SK-N-SH (cell line): Measurements from ENCODE around the gene CHCHD6. TPM values are rescaled to one million over a fixed set of nuclear protein-coding genes. Genes with fewer than 3 reads are reported as not detected.

Experiments
- CTCF ChIA-PET: fragments of 300-600, 350-600 bp; formaldehyde crosslinking; extraction: SDS; loops from one replicate; lab custom pipeline; 2021; lab: Yijun Ruan, JAX
- POLR2A ChIA-PET: fragments of 350-600 bp; sonication (Branson Sonifier 250); formaldehyde crosslinking; extraction: SDS; loops from one replicate; lab custom pipeline; 2020; ENCODE audit warnings: antibody characterized with exemption, inconsistent platforms; lab: Yijun Ruan, JAX
- DNase-seq: peaks from one replicate; pipeline ENCODE4 v3.0.0; 2012
- H2AFZ ChIP-seq: fragments of 200-600 bp; sonication (generic); 2 replicates; pipeline ENCODE4 v1.8.1; 2016; ENCODE audit warnings: antibody characterized with exemption, mild to moderate bottlenecking, low read depth
- H3F3A ChIP-seq: fragments of 200-600 bp; sonication (generic); replicated peaks from 2 replicates; pipeline ENCODE3; 2016; ENCODE audit warnings: antibody characterized with exemption, mild to moderate bottlenecking; ENCODE audit not compliant: insufficient read depth
- H3K27ac ChIP-seq, 2 experiments: fragments of 200-500 bp in 1 of 2; fragments of 200-600 bp in 1 of 2; sonication (Bioruptor generic) in 1 of 2; sonication (generic), shearing (Covaris generic) in 1 of 2; 2 replicates each; pipeline versions ENCODE4 v1.5.1 to v1.6.1; 2014 to 2016; ENCODE audit warnings: low read depth in 2 of 2, inconsistent platforms in 1 of 2, low read length in 1 of 2, mild to moderate bottlenecking in 1 of 2, mixed read lengths in 1 of 2
- H3K27me3 ChIP-seq: fragments of 200-600 bp; sonication (generic), shearing (Covaris generic); 2 replicates; pipeline ENCODE4 v1.6.1; 2016; ENCODE audit warnings: mixed run types; ENCODE audit not compliant: insufficient read depth
- H3K36me3 ChIP-seq, 2 experiments: fragments of 200-500 bp in 1 of 2; fragments of 200-600 bp in 1 of 2; sonication (Bioruptor generic) in 1 of 2; sonication (generic) in 1 of 2; replicated peaks in 1 of 2; 2 replicates each; pipeline versions ENCODE3 to v1.5.1; 2014 to 2016; ENCODE audit warnings: low read length in 1 of 2, mild to moderate bottlenecking in 1 of 2; ENCODE audit not compliant: insufficient read depth in 2 of 2, control insufficient read depth in 1 of 2
- H3K4me1 ChIP-seq, 2 experiments: fragments of 200-500 bp in 1 of 2; fragments of 200-600 bp in 1 of 2; sonication (Bioruptor generic) in 1 of 2; sonication (generic), shearing (Covaris generic) in 1 of 2; 2 replicates each; pipeline versions ENCODE4 v1.5.1 to v1.6.1; 2014 to 2016; ENCODE audit warnings: low read depth in 1 of 2, low read length in 1 of 2, mixed run types in 1 of 2; ENCODE audit not compliant: insufficient read depth in 2 of 2, control insufficient read depth in 1 of 2
- H3K4me2 ChIP-seq: fragments of 200-600 bp; sonication (generic), shearing (Covaris generic); 2 replicates; pipeline ENCODE4 v1.6.1; 2017; ENCODE audit warnings: mixed run types
- H3K4me3 ChIP-seq, 2 experiments: fragments of 200-500 bp in 1 of 2; fragments of 200-600 bp in 1 of 2; sonication (Bioruptor generic) in 1 of 2; sonication (generic), shearing (Covaris generic) in 1 of 2; 2 replicates each; pipeline versions ENCODE4 v1.5.1 to v1.8.1; 2014 to 2016; ENCODE audit warnings: low read depth in 2 of 2, inconsistent platforms in 1 of 2, low read length in 1 of 2, mild to moderate bottlenecking in 1 of 2, mixed read lengths in 1 of 2, moderate library complexity in 1 of 2
- H3K79me2 ChIP-seq: fragments of 200-600 bp; sonication (generic); 2 replicates; pipeline ENCODE4 v1.8.1; 2017; ENCODE audit warnings: mild to moderate bottlenecking; ENCODE audit not compliant: insufficient read depth
- H3K9ac ChIP-seq: fragments of 200-600 bp; sonication (generic); 2 replicates; pipeline ENCODE4 v1.6.1; 2017; ENCODE audit warnings: mixed run types
- H3K9me2 ChIP-seq: fragments of 200-600 bp; sonication (generic); 2 replicates; pipeline ENCODE4 v1.6.1; 2017; ENCODE audit warnings: mixed run types
- H3K9me3 ChIP-seq: fragments of 200-600 bp; sonication (generic); 2 replicates; pipeline ENCODE4 v1.6.1; 2017; ENCODE audit warnings: mixed run types, mild to moderate bottlenecking, moderate library complexity
- H4K20me1 ChIP-seq: fragments of 200-600 bp; sonication (generic); 2 replicates; pipeline ENCODE4 v1.6.1; 2017; ENCODE audit warnings: mild to moderate bottlenecking, mixed run types; ENCODE audit not compliant: insufficient read depth
- CHD2 ChIP-seq: fragments of 150-350 bp; IDR thresholded peaks from 2 replicates; pipeline ENCODE4 v1.6.1; 2018; ENCODE audit warnings: low read length; ENCODE audit not compliant: partially characterized antibody
- EZH2phosphoT487 ChIP-seq: fragments of 200-600 bp; sonication (generic); IDR thresholded peaks from 2 replicates; pipeline ENCODE4 v1.6.1; 2017; ENCODE audit warnings: low read depth, mixed run types, mild to moderate bottlenecking, antibody characterized with exemption, moderate library complexity, borderline replicate concordance
- FOSL2 ChIP-seq: IDR thresholded peaks from 2 replicates; pipeline ENCODE4 v1.4.0; 2012; ENCODE audit warnings: low read depth, mild to moderate bottlenecking, moderate library complexity, borderline replicate concordance
- FOXJ3 ChIP-seq: sonication (generic); formaldehyde crosslinking; IDR thresholded peaks from 2 replicates; pipeline ENCODE4 v1.5.1; 2020; ENCODE audit warnings: mild to moderate bottlenecking, missing genetic modification reagents
- GATA2 ChIP-seq: sonication (generic); formaldehyde crosslinking; IDR thresholded peaks from 2 replicates; pipeline ENCODE4 v1.5.0; 2020; ENCODE audit warnings: mild to moderate bottlenecking, missing genetic modification reagents
- JUND ChIP-seq: IDR thresholded peaks from 2 replicates; pipeline ENCODE4 v1.4.0; 2012
- POLR2AphosphoS5 ChIP-seq: IDR thresholded peaks from 2 replicates; pipeline ENCODE4 v1.6.1; 2012; ENCODE audit warnings: low read depth, low read length
- RCOR1 ChIP-seq: fragments of 150-350 bp; IDR thresholded peaks from 2 replicates; pipeline ENCODE4 v1.6.1; 2017; ENCODE audit warnings: antibody characterized with exemption, low read length
- RXRA ChIP-seq: IDR thresholded peaks from 2 replicates; pipeline ENCODE4 v1.4.0; 2012; ENCODE audit warnings: low read depth, mild to moderate bottlenecking, borderline replicate concordance
- SIN3A ChIP-seq: IDR thresholded peaks from 2 replicates; pipeline ENCODE4 v1.6.1; 2012; ENCODE audit warnings: low read depth, mild to moderate bottlenecking, low read length, moderate library complexity, borderline replicate concordance
- SMC3 ChIP-seq: IDR thresholded peaks from 2 replicates; pipeline ENCODE4 v1.6.1; 2012; ENCODE audit warnings: low read depth, low read length, improper control_type of control experiment
- TAF1 ChIP-seq: IDR thresholded peaks from 2 replicates; pipeline ENCODE4 v1.6.1; 2012; ENCODE audit warnings: low read depth, mild to moderate bottlenecking, low read length, moderate library complexity, borderline replicate concordance
- TCF12 ChIP-seq: IDR thresholded peaks from 2 replicates; pipeline ENCODE4 v1.4.0; 2012
- WGBS: methylation state at CpG from one replicate; pipeline ENCODE4 v1.1.6; 2017; ENCODE audit warnings: low lambda C conversion rate; 5-methylcytosine and 5-hydroxymethylcytosine counted together
- polyA plus RNA-seq, 3 experiments: library from polyadenylated mRNA; depleted of rRNA; stranded (reverse); fragments of >200 nt; gene quantifications; 2 replicates each; pipeline ENCODE4 v1.2.3, GENCODE V29; 2012
- TF ChIP-seq, protein P1 (sequence below): fragments of 200-600 bp; sonication (generic); IDR thresholded peaks from 2 replicates; pipeline ENCODE4 v1.6.1; 2017; ENCODE audit warnings: antibody characterized with exemption, mild to moderate bottlenecking, moderate library complexity
- TF ChIP-seq, protein P2 (sequence below): fragments of 150-350 bp; IDR thresholded peaks from 2 replicates; pipeline ENCODE4 v1.6.1; 2017; ENCODE audit warnings: antibody characterized with exemption, low read length, low read depth, borderline replicate concordance
- TF ChIP-seq, protein P3 (sequence below): IDR thresholded peaks from 2 replicates; pipeline ENCODE4 v1.4.0; 2012; ENCODE audit warnings: low read depth
- TF ChIP-seq, protein P4 (sequence below): fragments of 150-350 bp; IDR thresholded peaks from 2 replicates; pipeline ENCODE4 v1.6.1; 2016; ENCODE audit warnings: mild to moderate bottlenecking, low read depth, low read length
- TF ChIP-seq, protein P5 (sequence below): IDR thresholded peaks from 2 replicates; pipeline ENCODE4; 2012
- TF ChIP-seq, protein P6 (sequence below): IDR thresholded peaks from 2 replicates; pipeline ENCODE4 v1.4.0; 2012; ENCODE audit warnings: low read depth, borderline replicate concordance

Gene CHCHD6
- polyA plus RNA-seq, 1 of the 3 experiments (the other 2 are of a cell fraction): 42.5 TPM

DNA sequence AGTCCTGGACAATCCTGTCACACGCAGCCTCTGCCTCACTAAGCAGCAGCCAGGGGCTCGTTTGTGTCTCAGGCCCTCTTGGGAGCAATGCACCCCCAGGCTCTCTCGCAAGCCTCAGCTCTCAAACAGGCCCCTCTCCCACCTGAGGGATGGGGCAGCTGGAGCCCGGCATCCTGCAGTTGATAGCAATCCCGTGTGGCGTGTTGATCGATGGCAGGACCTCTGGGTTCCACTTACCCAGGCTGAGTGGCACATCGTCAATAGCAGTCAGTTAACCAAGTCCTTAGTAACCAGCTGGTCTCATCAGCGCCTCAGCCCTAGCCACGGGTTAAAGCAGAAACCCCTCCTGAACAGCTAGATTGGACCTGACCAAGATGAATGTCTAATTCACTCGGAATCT is 242.4 kb downstream of the CHCHD6 start (continued):
- TF ChIP-seq, protein P1, sequence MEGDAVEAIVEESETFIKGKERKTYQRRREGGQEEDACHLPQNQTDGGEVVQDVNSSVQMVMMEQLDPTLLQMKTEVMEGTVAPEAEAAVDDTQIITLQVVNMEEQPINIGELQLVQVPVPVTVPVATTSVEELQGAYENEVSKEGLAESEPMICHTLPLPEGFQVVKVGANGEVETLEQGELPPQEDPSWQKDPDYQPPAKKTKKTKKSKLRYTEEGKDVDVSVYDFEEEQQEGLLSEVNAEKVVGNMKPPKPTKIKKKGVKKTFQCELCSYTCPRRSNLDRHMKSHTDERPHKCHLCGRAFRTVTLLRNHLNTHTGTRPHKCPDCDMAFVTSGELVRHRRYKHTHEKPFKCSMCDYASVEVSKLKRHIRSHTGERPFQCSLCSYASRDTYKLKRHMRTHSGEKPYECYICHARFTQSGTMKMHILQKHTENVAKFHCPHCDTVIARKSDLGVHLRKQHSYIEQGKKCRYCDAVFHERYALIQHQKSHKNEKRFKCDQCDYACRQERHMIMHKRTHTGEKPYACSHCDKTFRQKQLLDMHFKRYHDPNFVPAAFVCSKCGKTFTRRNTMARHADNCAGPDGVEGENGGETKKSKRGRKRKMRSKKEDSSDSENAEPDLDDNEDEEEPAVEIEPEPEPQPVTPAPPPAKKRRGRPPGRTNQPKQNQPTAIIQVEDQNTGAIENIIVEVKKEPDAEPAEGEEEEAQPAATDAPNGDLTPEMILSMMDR: no peak
- TF ChIP-seq, protein P2, sequence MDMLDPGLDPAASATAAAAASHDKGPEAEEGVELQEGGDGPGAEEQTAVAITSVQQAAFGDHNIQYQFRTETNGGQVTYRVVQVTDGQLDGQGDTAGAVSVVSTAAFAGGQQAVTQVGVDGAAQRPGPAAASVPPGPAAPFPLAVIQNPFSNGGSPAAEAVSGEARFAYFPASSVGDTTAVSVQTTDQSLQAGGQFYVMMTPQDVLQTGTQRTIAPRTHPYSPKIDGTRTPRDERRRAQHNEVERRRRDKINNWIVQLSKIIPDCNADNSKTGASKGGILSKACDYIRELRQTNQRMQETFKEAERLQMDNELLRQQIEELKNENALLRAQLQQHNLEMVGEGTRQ: no peak
- TF ChIP-seq TCF12: no peak
- no peak for TF ChIP-seq RCOR1

DNA sequence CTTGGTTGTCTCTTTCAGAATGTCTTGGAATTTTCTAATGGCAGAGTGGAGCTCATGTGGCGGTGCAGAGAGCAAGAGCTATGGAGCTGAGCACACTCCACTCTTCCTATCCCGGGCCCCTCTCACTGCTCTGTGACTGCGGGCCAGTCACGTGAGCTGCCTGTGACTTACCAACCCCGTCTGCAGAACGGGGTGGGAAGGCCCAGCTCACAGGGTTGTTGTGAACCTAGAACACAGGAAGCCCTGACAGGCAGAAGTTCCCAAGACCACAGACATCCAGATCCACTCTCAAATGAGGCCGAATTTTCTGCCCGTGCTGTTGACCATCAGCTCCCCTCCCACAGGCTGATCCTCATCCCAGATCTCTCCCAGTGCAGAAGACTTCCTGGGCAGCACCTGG is 243.4 kb downstream of the CHCHD6 start:
- CTCF ChIA-PET: interaction anchor here (1.0 to 1.6 kb wide), 2 partner anchors 26 to 268 kb away, joined by 3 to 4 read pairs; no protein-coding TSS in a partner anchor
- Histone ChIP-seq H3K79me2 (no peaks in the 10 kb centered on the region), H3K9me2 (no peaks in the 10 kb centered on the region), H3K27me3 (no peaks in the 10 kb centered on the region), H3K36me3 (peaks cover 0 to 4% of the 10 kb centered on the region in 2 experiments), H3F3A (no peaks in the 10 kb centered on the region), H3K4me3 (no peak overlapping the region), H2AFZ (no peak overlapping the region), H3K9me3 (no peaks in the 10 kb centered on the region), H3K9ac (no peak overlapping the region), H3K4me1 (peaks cover 0 to 17% of the 10 kb centered on the region in 2 experiments; a peak in 1 of 4 replicates), H3K4me2 (no peak overlapping the region), H3K27ac (no peak overlapping the region), H4K20me1 (no peaks in the 10 kb centered on the region)
- no peak for TF ChIP-seq EZH2phosphoT487
- no peak for TF ChIP-seq TAF1
- no peak for TF ChIP-seq RXRA
- POLR2A ChIA-PET: no interaction called here
- DNase-seq: no peak
- WGBS: 80% methylated on average over 7 of the region's 8 CpGs

DNA sequence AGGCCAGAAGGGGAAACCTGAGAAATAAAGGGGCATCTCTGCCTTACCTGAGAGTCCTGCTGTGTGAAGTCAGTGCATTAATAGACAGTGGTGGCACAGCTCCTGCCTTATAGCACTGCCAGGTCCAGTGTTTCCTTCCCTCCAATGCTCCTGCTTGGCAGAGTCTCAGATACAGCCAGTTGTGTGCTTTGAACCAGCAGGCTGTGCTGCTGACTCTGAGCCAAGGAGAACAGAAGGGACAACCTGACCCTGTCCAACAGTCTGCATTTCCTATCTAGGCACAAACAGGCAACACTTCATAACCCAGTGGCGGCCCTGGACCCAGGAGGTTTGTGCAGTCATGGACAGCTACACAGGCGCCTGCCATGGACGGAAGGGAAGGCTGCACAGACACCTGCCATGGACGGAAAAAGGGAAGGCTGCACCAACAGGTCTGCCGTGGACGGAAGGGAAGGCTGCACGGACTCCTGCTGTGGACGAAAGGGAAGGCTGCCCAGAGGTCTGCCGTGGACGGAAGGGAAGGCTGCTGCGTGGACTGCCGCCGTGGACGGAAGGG is 245.0 kb downstream of the CHCHD6 start:
- H3K4me2 ChIP-seq: no peak overlapping the region
- no peak overlapping the region for H3K9ac ChIP-seq
- POLR2A ChIA-PET: no interaction called here
- H3K9me3 ChIP-seq: no peaks in the 10 kb centered on the region
- H3K4me1 ChIP-seq: peaks cover 0 to 15% of the 10 kb centered on the region in 2 experiments; a peak in 1 of 4 replicates
- H3K27ac ChIP-seq: no peak overlapping the region
- 98% methylated on average over 13 of the region's 14 CpGs for WGBS
- TF ChIP-seq TCF12: no peak
- TF ChIP-seq, protein P3, sequence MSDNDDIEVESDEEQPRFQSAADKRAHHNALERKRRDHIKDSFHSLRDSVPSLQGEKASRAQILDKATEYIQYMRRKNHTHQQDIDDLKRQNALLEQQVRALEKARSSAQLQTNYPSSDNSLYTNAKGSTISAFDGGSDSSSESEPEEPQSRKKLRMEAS: no peak
- no peak for TF ChIP-seq SMC3
- TF ChIP-seq RCOR1: no peak
- TF ChIP-seq FOXJ3 (CRISPR knock-in tag): no peak
- no peak for TF ChIP-seq FOSL2
- TF ChIP-seq JUND: no peak
- TF ChIP-seq, protein P4, sequence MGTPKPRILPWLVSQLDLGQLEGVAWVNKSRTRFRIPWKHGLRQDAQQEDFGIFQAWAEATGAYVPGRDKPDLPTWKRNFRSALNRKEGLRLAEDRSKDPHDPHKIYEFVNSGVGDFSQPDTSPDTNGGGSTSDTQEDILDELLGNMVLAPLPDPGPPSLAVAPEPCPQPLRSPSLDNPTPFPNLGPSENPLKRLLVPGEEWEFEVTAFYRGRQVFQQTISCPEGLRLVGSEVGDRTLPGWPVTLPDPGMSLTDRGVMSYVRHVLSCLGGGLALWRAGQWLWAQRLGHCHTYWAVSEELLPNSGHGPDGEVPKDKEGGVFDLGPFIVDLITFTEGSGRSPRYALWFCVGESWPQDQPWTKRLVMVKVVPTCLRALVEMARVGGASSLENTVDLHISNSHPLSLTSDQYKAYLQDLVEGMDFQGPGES: no peak
- TF ChIP-seq, protein P5, sequence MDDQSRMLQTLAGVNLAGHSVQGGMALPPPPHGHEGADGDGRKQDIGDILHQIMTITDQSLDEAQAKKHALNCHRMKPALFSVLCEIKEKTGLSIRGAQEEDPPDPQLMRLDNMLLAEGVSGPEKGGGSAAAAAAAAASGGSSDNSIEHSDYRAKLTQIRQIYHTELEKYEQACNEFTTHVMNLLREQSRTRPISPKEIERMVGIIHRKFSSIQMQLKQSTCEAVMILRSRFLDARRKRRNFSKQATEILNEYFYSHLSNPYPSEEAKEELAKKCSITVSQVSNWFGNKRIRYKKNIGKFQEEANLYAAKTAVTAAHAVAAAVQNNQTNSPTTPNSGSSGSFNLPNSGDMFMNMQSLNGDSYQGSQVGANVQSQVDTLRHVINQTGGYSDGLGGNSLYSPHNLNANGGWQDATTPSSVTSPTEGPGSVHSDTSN: no peak
- TF ChIP-seq CHD2: no peak
- TF ChIP-seq GATA2 (CRISPR knock-in tag): no peak
- TF ChIP-seq POLR2AphosphoS5: no peak
- TF ChIP-seq SIN3A: no peak
- no peak for TF ChIP-seq RXRA
- TF ChIP-seq, protein P6, sequence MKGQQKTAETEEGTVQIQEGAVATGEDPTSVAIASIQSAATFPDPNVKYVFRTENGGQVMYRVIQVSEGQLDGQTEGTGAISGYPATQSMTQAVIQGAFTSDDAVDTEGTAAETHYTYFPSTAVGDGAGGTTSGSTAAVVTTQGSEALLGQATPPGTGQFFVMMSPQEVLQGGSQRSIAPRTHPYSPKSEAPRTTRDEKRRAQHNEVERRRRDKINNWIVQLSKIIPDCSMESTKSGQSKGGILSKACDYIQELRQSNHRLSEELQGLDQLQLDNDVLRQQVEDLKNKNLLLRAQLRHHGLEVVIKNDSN: no peak
- H3K4me3 ChIP-seq: no peak overlapping the region
- no peaks in the 10 kb centered on the region for H4K20me1 ChIP-seq
- H2AFZ ChIP-seq: no peak overlapping the region
- H3K9me2 ChIP-seq: no peaks in the 10 kb centered on the region
- H3K79me2 ChIP-seq: no peaks in the 10 kb centered on the region
- CTCF ChIA-PET: interaction anchor here (1.0 kb wide), 1 partner anchor 18 kb away, joined by 3 read pairs; no protein-coding TSS in a partner anchor
- H3K27me3 ChIP-seq: no peaks in the 10 kb centered on the region
- no peak for DNase-seq
- peaks cover 0 to 2% of the 10 kb centered on the region in 2 experiments for H3K36me3 ChIP-seq
- no peaks in the 10 kb centered on the region for H3F3A ChIP-seq
